ENCODE results near the gene NFAM1.
A peak's percentile ranks its signal among the peaks of the same experiment; 100 is the strongest.

GRCh38 chr22:42384506-42384905 is 47.7 kb downstream of the NFAM1 start:
- TF ChIP-seq POLR2A (IDR thresholded peaks at IDR 0.05) (no peak), CTCF (IDR thresholded peaks at IDR 0.05 in 8 of 11, conservative IDR thresholded peaks at IDR 0.05 in 3 of 11) (no peak), POLR2AphosphoS5 (IDR thresholded peaks at IDR 0.05) (peak in 1 of 3 donors; percentile 33)
